Smooth muscle cell (in vitro differentiated cells): ENCODE measurements around the gene CD93. TPM values are rescaled to one million over a fixed set of nuclear protein-coding genes. Genes with fewer than 3 reads are reported as not detected.

ENCODE experiments used
- DNase-seq: peaks from one replicate; lab custom pipeline; 2025; ENCODE audit not compliant: unreplicated experiment; lab: John Stamatoyannopoulos, UW
- H2AFZ ChIP-seq: fragments of 200-600 bp; sonication (generic); 2 replicates; pipeline ENCODE4 v1.6.0; 2016; ENCODE audit warnings: antibody characterized with exemption, low read depth, mild to moderate bottlenecking
- H3F3A ChIP-seq: fragments of 200-600 bp; sonication (generic); 2 replicates; pipeline ENCODE4 v1.6.0; 2017; ENCODE audit warnings: antibody characterized with exemption, low read depth
- H3K27ac ChIP-seq: fragments of 200-600 bp; sonication (generic); 2 replicates; pipeline ENCODE4 v1.5.1; 2016; ENCODE audit warnings: low read depth, mild to moderate bottlenecking
- H3K27me3 ChIP-seq: fragments of 200-600 bp; sonication (generic); 2 replicates; pipeline ENCODE4 v1.6.1; 2016; ENCODE audit warnings: low read depth, mild to moderate bottlenecking
- H3K36me3 ChIP-seq: fragments of 200-600 bp; sonication (generic); 2 replicates; pipeline ENCODE4 v1.5.1; 2016; ENCODE audit warnings: low read depth
- H3K4me1 ChIP-seq: fragments of 200-600 bp; sonication (generic); 2 replicates; pipeline ENCODE4 v1.5.1; 2016; ENCODE audit warnings: low read depth
- H3K4me2 ChIP-seq: fragments of 200-600 bp; sonication (generic); 2 replicates; pipeline ENCODE4 v1.6.0; 2016; ENCODE audit warnings: mild to moderate bottlenecking
- H3K4me3 ChIP-seq: fragments of 200-600 bp; sonication (generic); 2 replicates; pipeline ENCODE4 v1.5.1; 2016; ENCODE audit warnings: mild to moderate bottlenecking
- H3K79me2 ChIP-seq: fragments of 200-600 bp; sonication (generic); 2 replicates; pipeline ENCODE4 v1.6.0; 2016; ENCODE audit warnings: low read depth, mild to moderate bottlenecking
- H3K9ac ChIP-seq: fragments of 200-600 bp; sonication (generic); 2 replicates; pipeline ENCODE4 v1.6.0; 2016; ENCODE audit warnings: low read depth
- H3K9me3 ChIP-seq: fragments of 200-600 bp; sonication (generic); replicated peaks from 2 replicates; pipeline ENCODE4 v1.5.1; 2016; ENCODE audit warnings: low read depth
- H4K20me1 ChIP-seq: fragments of 200-600 bp; sonication (generic); 2 replicates; pipeline ENCODE4 v1.6.0; 2016; ENCODE audit warnings: low read depth
- CTCF ChIP-seq: fragments of 200-600 bp; sonication (generic); IDR thresholded peaks from 2 replicates; pipeline ENCODE4 v1.5.1; 2017; ENCODE audit warnings: borderline replicate concordance, mild to moderate bottlenecking, antibody characterized with exemption; ENCODE audit not compliant: insufficient read depth, poor library complexity, severe bottlenecking
- WGBS: methylation state at CpG from one replicate; pipeline ENCODE4 v1.1.7; 2016; ENCODE audit warnings: low lambda C conversion rate; 5-methylcytosine and 5-hydroxymethylcytosine counted together
- polyA plus RNA-seq: library from polyadenylated mRNA; unstranded; fragments of >200 nt; fragmentation: Nextera tagmentation; extraction: Ambion mirVana; gene quantifications from 2 replicates; pipeline ENCODE4 v1.2.1, GENCODE V29; 2016
- total RNA-seq: library from RNA; depleted of rRNA; stranded (reverse); fragments of >200 nt; gene quantifications from 2 replicates; pipeline ENCODE4 v1.2.3, GENCODE V29; 2014

CD93 gene
- total and polyA plus RNA-seq, 2 experiments from 2014 or later = not detected

- TF ChIP-seq CTCF = no peak
- Histone ChIP-seq H2AFZ (no peak overlapping the region), H3F3A (no peaks in the 10 kb centered on the region), H3K79me2 (no peaks in the 10 kb centered on the region), H3K27me3 (no peaks in the 10 kb centered on the region), H3K9me3 (no peaks in the 10 kb centered on the region), H3K4me1 (no peaks in the 10 kb centered on the region), H3K9ac (no peak overlapping the region), H4K20me1 (no peaks in the 10 kb centered on the region), H3K27ac (no peak overlapping the region), H3K4me3 (no peak overlapping the region), H3K36me3 (no peaks in the 10 kb centered on the region), H3K4me2 (no peak overlapping the region)
- no peak for DNase-seq
- 93% methylated on average over 9 of the region's 9 CpGs for WGBS
Observed at GRCh38 chr20:23081263-23081819, 4.8 kb downstream of the CD93 start.

GRCh38 chr20:23080521-23080920 is 5.6 kb downstream of the CD93 start:
- Histone ChIP-seq H3K27me3 (no peaks in the 10 kb centered on the region), H3K4me3 (no peak overlapping the region), H3K9me3 (no peaks in the 10 kb centered on the region), H3K27ac (no peak overlapping the region), H3F3A (no peaks in the 10 kb centered on the region), H2AFZ (no peak overlapping the region), H3K4me2 (no peak overlapping the region), H3K9ac (no peak overlapping the region), H3K4me1 (no peaks in the 10 kb centered on the region), H3K79me2 (no peaks in the 10 kb centered on the region), H4K20me1 (no peaks in the 10 kb centered on the region), H3K36me3 (no peaks in the 10 kb centered on the region)
- 93% methylated on average over 10 of the region's 10 CpGs for WGBS
- no peak for DNase-seq
- TF ChIP-seq CTCF = no peak

- no peak overlapping the region for H3K9ac ChIP-seq
- H3K9me3 ChIP-seq = no peaks in the 10 kb centered on the region
- TF ChIP-seq CTCF = no peak
- no peaks in the 10 kb centered on the region for H3K36me3 ChIP-seq
- no peaks in the 10 kb centered on the region for H3K27me3 ChIP-seq
- H3K4me1 ChIP-seq = no peaks in the 10 kb centered on the region
- no peak overlapping the region for H3K4me3 ChIP-seq
- no peak overlapping the region for H3K27ac ChIP-seq
- no peak for DNase-seq
- H3K4me2 ChIP-seq = no peak overlapping the region
- H3F3A ChIP-seq = no peaks in the 10 kb centered on the region
- H2AFZ ChIP-seq = no peak overlapping the region
- H3K79me2 ChIP-seq = no peaks in the 10 kb centered on the region
- WGBS = 89% methylated on average over 2 of the region's 2 CpGs
- H4K20me1 ChIP-seq = no peaks in the 10 kb centered on the region
Observed at GRCh38 chr20:23079926-23080325, 6.2 kb downstream of the CD93 start.

- Histone ChIP-seq H3K27ac (no peak overlapping the region), H3K36me3 (no peaks in the 10 kb centered on the region), H4K20me1 (no peaks in the 10 kb centered on the region), H3K27me3 (no peaks in the 10 kb centered on the region), H3K9me3 (no peaks in the 10 kb centered on the region), H3F3A (no peaks in the 10 kb centered on the region), H3K9ac (no peak overlapping the region), H3K4me1 (no peaks in the 10 kb centered on the region), H3K4me3 (no peak overlapping the region), H2AFZ (no peak overlapping the region), H3K79me2 (no peaks in the 10 kb centered on the region), H3K4me2 (no peak overlapping the region)
- 30% methylated on average over 6 of the region's 6 CpGs for WGBS
- TF ChIP-seq CTCF = peak; percentile 23
- no peak for DNase-seq
Observed at GRCh38 chr20:23079016-23079351, 7.1 kb downstream of the CD93 start.
